ENCODE results near the gene CEACAM19. TPM values are rescaled to one million over a fixed set of nuclear protein-coding genes. Genes with fewer than 3 reads are reported as not detected.
"Not testable (repeated sequence)": the region's sequence is repeated elsewhere in the genome, so short reads cannot be mapped to it uniquely, and the experiment has no call there.

CEACAM19 gene
- total and polyA plus RNA-seq, 2 of the 4 experiments (the other 2 are of a cell fraction) = 0.72 to 9.3 TPM

DNA sequence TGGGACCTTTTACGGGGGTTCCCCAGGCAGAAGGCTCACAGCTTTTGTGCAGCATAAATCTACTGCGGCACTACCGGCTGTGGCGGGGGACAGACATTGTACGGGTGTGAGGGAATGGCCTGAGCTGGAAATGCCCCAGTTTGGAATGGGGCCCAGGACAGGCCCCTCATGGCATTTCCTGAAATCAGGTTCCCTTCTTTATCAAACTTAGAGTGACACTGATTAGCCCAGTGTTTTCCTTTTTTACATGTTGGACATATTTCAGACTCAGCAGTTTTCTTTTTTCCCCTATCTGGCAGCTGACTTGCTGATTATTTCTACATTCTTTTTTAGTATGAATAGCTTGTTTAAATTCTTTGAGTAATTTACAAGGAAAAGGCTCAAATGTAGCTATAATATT lies 37.2 kb upstream of the CEACAM19 start:
- CTCF ChIA-PET = interaction anchor here (0.6 kb wide), 1 partner anchor 872 kb away, joined by 3 read pairs; no protein-coding TSS in a partner anchor
- H3K4ac ChIP-seq (ENCODE audit: low read depth, low read length); BruUV-seq (replicated peaks); dilution Hi-C loops (cut with HindIII; ENCODE audit: low sequenced_read_pairs, unreplicated experiment); H2BK5ac ChIP-seq (ENCODE audit: low read depth, low read length, poor library complexity, severe bottlenecking); H3K9me3 ChIP-seq (ENCODE audit: control insufficient read depth, insufficient read depth, low read length); H3K14ac ChIP-seq (replicated peaks; ENCODE audit: low read depth, low read length); H4K20me1 ChIP-seq (ENCODE audit: insufficient read depth, low read length); H3K36me3 ChIP-seq (ENCODE audit: control insufficient read depth, insufficient read depth, low read length); H2BK20ac ChIP-seq (ENCODE audit: low read depth, low read length); H4K91ac ChIP-seq (ENCODE audit: insufficient read depth, low read depth, low read length); H3K4me3 ChIP-seq (ENCODE audit: insufficient read depth, low read depth, low read length); H4K5ac ChIP-seq (ENCODE audit: low read depth, low read length); H3K27me3 ChIP-seq (ENCODE audit: control insufficient read depth, insufficient read depth, low read length); H2AK9ac ChIP-seq (replicated peaks; ENCODE audit: low read depth, low read length, poor library complexity); POLR2A ChIA-PET (ENCODE audit: unreplicated experiment); H3K9ac ChIP-seq (ENCODE audit: low read depth, low read length); in situ Hi-C loops (cut with MboI; ENCODE audit: low sequenced_read_pairs); H2AFZ ChIP-seq (replicated peaks; ENCODE audit: low read length, poor library complexity); ATAC-seq (ENCODE audit: low read depth); H3K18ac ChIP-seq (ENCODE audit: low read depth, low read length); H3K56ac ChIP-seq (ENCODE audit: extremely low read depth, insufficient read depth, low read length); H3K23ac ChIP-seq (ENCODE audit: low read depth, low read length); H2AK5ac ChIP-seq (ENCODE audit: low read depth, low read length); H3K9me1 ChIP-seq (ENCODE audit: insufficient read depth, low read length); H3K79me1 ChIP-seq (ENCODE audit: low read depth in 1 of 2, low read length in 2 of 2); DNase-seq; intact Hi-C loops (cut with micrococcal nuclease): not testable (repeated sequence)
- 0 out of 3 replicates have a peak overlapping the region, but pooled peaks have one; percentile 43 for H2BK15ac ChIP-seq (ENCODE audit: low read depth, low read length)
- peak overlapping the region; percentile 46; the same call in 1 of the 2 replicates for H3K27ac ChIP-seq (ENCODE audit: insufficient read depth, low read length)
- peaks cover 14% of the 10 kb centered on the region for H3K4me1 ChIP-seq (ENCODE audit: control insufficient read depth, insufficient read depth, low read length)
- peak; percentile 71 for TF ChIP-seq MAFK (IDR thresholded peaks at IDR 0.05; ENCODE audit: low read depth, low read length)
- H4K8ac ChIP-seq (ENCODE audit: low read depth in 2 of 2, low read length in 2 of 2) = peak overlapping the region in 1 of 2 experiments; percentile 35; a peak in 2 of 4 replicates
- WGBS, 2 experiments (ENCODE audit: extremely low coverage in 2 of 2, insufficient read length in 1 of 2) = no CpG with 5 or more reads among the region's 5 CpGs
- peak overlapping the region; percentile 61; the same call in 1 of the 2 replicates for H2BK120ac ChIP-seq (ENCODE audit: low read depth, low read length)
- peak overlapping the region; percentile 36; the same call in 1 of the 2 replicates for H3K4me2 ChIP-seq (ENCODE audit: low read depth, low read length)

Data from IMR-90 (cell line).